HL-60 (cell line): ENCODE measurements around the gene POC1A.
"Not testable (repeated sequence)": the region's sequence is repeated elsewhere in the genome, so short reads cannot be mapped to it uniquely, and the experiment has no call there.

ENCODE experiments used
- DNase-seq, 2 experiments: peaks; one replicate each; pipeline ENCODE4 v3.0.0-alpha.2; 2010 to 2020; ENCODE audit warnings: low read depth in 1 of 2, low spot score in 1 of 2
- H3K27ac ChIP-seq: fragments of 250-450 bp; sonication (Bioruptor Pico); replicated peaks from 2 replicates; pipeline ENCODE4 v1.5.1; 2020; ENCODE audit warnings: mild to moderate bottlenecking, moderate library complexity
- H3K27me3 ChIP-seq: fragments of 250-450 bp; sonication (Bioruptor Pico); 2 replicates; pipeline ENCODE4 v1.5.1; 2021; ENCODE audit warnings: mild to moderate bottlenecking, moderate library complexity; ENCODE audit not compliant: insufficient read depth, poor library complexity, severe bottlenecking
- H3K4me3 ChIP-seq: replicated peaks from 2 replicates; pipeline ENCODE4 v1.5.1; 2011; ENCODE audit warnings: mild to moderate bottlenecking, control low read depth, low read length; ENCODE audit not compliant: insufficient read depth
- GABPA ChIP-seq: IDR thresholded peaks from 2 replicates; pipeline ENCODE4 v1.6.1; 2012; ENCODE audit warnings: low read depth
- POLR2AphosphoS5 ChIP-seq: IDR thresholded peaks from 2 replicates; pipeline ENCODE4 v1.6.1; 2012; ENCODE audit warnings: low read depth
- SPI1 ChIP-seq: IDR thresholded peaks from 2 replicates; pipeline ENCODE4 v1.6.1; 2012; ENCODE audit warnings: low read depth, mild to moderate bottlenecking, borderline replicate concordance
- TF ChIP-seq, protein P1 (sequence below): IDR thresholded peaks from 2 replicates; pipeline ENCODE4 v1.6.1; 2012; ENCODE audit warnings: low read depth; ENCODE audit not compliant: insufficient replicate concordance
- TF ChIP-seq, protein P2 (sequence below): IDR thresholded peaks from one replicate; pipeline ENCODE4 v1.5.1; 2011; ENCODE audit warnings: low read length, control low read depth, inconsistent platforms; ENCODE audit not compliant: insufficient read depth

Gene POC1A

DNA sequence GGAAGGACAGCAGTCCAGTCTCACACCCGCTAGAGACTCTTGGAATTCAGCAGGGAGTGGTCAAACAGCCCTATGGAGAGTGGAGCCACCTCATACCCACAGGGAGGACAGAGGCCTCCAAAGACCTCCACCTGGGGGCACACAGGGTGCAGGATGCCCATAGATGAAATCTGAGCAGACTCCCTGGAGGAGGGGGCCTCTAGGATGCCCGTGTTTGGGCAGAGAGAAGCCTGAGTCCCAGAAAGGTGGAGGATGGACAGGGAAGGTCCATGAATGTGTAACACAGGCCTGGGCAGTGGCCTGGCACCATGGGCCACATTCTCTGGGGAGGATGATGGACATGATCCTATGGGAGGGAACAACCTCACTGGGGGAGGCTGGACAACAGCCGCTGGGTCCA, 119.6 kb downstream of the POC1A start:
- no peak for DNase-seq

DNA sequence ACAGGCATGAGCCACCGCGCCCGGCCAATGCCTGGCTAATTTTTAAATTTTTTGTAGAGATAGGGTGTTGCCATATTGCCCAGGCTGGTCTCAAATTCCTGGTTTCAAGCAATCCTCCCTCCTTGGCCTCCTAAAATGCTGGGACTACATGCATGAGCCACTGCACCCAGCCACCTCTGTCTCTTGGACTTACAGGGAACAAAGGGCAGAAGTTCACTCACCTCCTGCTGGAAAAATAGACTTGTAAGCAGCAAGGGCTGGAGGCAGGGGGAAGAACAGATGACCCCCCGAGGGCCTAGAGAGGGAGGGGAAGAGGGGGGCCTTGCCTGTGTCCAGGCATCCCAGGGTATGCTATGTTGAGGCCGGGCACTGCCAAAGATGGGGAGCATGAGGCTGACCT, 120.0 kb downstream of the POC1A start:
- no peak overlapping the region for H3K4me3 ChIP-seq
- no peak overlapping the region for H3K27ac ChIP-seq
- DNase-seq: no peak
- no peak for TF ChIP-seq POLR2AphosphoS5
- no peak for TF ChIP-seq SPI1
- no peak for TF ChIP-seq GABPA
- TF ChIP-seq, protein P1, sequence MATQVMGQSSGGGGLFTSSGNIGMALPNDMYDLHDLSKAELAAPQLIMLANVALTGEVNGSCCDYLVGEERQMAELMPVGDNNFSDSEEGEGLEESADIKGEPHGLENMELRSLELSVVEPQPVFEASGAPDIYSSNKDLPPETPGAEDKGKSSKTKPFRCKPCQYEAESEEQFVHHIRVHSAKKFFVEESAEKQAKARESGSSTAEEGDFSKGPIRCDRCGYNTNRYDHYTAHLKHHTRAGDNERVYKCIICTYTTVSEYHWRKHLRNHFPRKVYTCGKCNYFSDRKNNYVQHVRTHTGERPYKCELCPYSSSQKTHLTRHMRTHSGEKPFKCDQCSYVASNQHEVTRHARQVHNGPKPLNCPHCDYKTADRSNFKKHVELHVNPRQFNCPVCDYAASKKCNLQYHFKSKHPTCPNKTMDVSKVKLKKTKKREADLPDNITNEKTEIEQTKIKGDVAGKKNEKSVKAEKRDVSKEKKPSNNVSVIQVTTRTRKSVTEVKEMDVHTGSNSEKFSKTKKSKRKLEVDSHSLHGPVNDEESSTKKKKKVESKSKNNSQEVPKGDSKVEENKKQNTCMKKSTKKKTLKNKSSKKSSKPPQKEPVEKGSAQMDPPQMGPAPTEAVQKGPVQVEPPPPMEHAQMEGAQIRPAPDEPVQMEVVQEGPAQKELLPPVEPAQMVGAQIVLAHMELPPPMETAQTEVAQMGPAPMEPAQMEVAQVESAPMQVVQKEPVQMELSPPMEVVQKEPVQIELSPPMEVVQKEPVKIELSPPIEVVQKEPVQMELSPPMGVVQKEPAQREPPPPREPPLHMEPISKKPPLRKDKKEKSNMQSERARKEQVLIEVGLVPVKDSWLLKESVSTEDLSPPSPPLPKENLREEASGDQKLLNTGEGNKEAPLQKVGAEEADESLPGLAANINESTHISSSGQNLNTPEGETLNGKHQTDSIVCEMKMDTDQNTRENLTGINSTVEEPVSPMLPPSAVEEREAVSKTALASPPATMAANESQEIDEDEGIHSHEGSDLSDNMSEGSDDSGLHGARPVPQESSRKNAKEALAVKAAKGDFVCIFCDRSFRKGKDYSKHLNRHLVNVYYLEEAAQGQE: no peak
- TF ChIP-seq, protein P2, sequence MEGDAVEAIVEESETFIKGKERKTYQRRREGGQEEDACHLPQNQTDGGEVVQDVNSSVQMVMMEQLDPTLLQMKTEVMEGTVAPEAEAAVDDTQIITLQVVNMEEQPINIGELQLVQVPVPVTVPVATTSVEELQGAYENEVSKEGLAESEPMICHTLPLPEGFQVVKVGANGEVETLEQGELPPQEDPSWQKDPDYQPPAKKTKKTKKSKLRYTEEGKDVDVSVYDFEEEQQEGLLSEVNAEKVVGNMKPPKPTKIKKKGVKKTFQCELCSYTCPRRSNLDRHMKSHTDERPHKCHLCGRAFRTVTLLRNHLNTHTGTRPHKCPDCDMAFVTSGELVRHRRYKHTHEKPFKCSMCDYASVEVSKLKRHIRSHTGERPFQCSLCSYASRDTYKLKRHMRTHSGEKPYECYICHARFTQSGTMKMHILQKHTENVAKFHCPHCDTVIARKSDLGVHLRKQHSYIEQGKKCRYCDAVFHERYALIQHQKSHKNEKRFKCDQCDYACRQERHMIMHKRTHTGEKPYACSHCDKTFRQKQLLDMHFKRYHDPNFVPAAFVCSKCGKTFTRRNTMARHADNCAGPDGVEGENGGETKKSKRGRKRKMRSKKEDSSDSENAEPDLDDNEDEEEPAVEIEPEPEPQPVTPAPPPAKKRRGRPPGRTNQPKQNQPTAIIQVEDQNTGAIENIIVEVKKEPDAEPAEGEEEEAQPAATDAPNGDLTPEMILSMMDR: no peak
- H3K27me3 ChIP-seq: no peaks in the 10 kb centered on the region

More for the DNA sequence above, 119.6 kb downstream of the POC1A start:
- no peak overlapping the region for H3K4me3 ChIP-seq
- H3K27me3 ChIP-seq: no peaks in the 10 kb centered on the region
- H3K27ac ChIP-seq: no peak overlapping the region
- TF ChIP-seq, protein P2: no peak
- TF ChIP-seq SPI1: no peak
- no peak for TF ChIP-seq GABPA
- TF ChIP-seq, protein P1: no peak
- no peak for TF ChIP-seq POLR2AphosphoS5

DNA sequence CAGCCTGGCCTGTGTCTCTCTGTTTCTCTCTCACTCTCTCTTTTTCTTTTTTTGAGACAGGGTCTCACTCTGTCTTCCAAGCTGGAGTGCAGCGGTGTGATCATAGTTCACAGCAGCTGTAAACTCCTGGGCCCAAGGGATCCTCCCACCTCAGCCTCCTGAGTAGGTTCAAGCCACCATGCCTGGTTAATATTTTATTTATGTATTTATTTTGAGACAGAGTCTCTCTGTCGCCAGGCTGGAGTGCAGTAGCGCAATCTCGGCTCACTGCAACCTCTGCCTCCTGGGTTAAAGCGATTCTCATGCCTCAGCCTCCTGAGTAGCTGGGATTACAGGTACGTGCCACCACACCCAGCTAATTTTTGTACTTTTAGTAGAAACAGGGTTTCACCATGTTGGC, 120.5 kb downstream of the POC1A start:
- not testable (repeated sequence) for H3K27me3 ChIP-seq, DNase-seq, H3K4me3 ChIP-seq, H3K27ac ChIP-seq

DNA sequence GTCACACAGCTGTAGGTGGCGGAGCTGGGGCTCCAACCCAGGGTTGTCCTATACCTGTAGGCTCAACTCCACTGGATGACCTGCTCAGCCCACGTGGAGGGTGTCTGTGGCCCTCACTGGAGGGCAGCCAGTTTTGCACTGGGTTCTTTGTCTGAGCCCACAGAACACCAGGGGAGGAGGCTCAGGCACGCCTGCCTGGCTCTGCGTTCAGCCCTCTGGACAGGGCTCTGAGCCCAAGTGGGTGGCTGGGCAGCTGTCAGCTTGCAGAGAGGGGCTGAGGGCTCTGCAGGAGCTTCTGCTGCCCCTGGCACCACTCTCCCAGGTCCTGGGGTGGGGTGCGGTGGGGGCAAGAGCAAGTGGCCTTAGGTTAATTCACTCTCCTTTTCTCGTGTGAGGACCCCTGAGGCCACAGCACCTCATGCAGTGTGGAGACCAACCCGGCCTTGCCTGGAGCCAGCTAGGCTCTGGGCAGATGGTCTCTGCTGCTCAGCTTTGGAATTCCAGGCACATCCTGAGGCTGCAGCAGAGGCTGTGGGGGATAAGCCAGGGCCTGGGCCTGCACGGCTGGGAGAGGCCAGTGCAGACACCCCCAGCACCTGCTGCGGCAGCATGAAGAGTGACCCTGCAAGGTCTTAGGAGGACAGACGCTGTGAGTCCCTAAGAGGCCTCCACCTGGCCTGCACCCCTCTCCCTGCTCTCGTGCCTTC, 121.4 kb downstream of the POC1A start:
- Histone ChIP-seq H3K27ac (no peak overlapping the region), H3K4me3 (no peak overlapping the region), H3K27me3 (no peaks in the 10 kb centered on the region)
- DNase-seq: no peak
- TF ChIP-seq, protein P2: no peak
- TF ChIP-seq, protein P1: no peak
- TF ChIP-seq GABPA (no peak), SPI1 (no peak), POLR2AphosphoS5 (no peak)
